ENCODE measurements around the gene EGFL7. TPM values are rescaled to one million over a fixed set of nuclear protein-coding genes. Genes with fewer than 3 reads are reported as not detected.

EGFL7 gene
- total and polyA plus RNA-seq, 2 of the 13 experiments (the other 11 are each of a cell fraction or from before 2014, with no cell fraction given) = 0.20 to 5.1 TPM

DNA sequence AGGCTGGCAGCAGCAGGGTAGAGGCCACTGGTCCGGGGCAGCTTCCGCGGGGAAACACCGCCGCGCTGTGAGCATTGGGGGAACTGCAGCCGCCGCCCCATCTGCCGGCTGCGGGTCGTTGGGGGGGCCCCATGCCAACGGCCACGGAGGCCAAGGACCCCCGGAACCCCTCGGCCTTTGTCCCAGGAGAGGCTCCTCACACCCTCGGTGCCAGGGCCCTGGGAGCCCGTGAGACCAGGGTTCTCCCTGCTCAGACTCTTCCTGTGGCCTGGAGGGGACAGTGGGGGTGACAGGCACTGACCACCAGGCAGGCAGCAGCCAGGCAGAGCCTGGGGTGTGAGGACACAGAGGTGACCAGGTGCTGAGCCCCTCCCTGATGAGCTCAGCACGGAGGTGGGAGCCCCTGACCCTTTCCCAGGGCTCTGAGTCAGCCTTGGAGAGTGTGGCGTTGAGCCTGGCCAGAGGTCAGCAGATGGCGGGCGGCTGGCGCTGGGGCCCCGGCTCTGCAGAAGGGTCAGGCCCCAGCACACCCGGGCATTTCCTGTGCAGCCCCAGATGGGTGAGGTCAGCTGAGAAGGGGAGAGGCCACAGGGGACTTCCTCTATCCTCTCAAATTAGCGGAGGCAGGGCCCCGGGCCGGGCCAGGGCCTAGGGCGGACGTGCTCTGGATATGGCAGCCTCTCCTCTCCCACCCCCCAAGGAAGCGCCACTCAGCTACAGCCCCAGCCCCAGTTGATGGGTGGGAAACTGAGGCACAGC lies 17.9 kb upstream of the EGFL7 start (continued):
- TF ChIP-seq RBFOX2 (IDR thresholded peaks at IDR 0.05; ENCODE audit: low read depth, low read length) (peak; percentile 67), NRL (CRISPR knock-in tag; IDR thresholded peaks at IDR 0.05; ENCODE audit: borderline replicate concordance) (peak; percentile 56; the same call in 1 of the 2 replicates), SIN3B (IDR thresholded peaks at IDR 0.05; ENCODE audit: low read length) (no peak), GZF1 (CRISPR knock-in tag; IDR thresholded peaks at IDR 0.05) (peak; percentile 30; the same call in 1 of the 2 replicates), CBX1 (IDR thresholded peaks at IDR 0.05; ENCODE audit: low read depth) (peak; percentile 43), WIZ (CRISPR knock-in tag; IDR thresholded peaks at IDR 0.05) (0 out of 2 replicates have a peak, but pooled peaks have one; percentile 24), BRCA1 (CRISPR knock-in tag; IDR thresholded peaks at IDR 0.05) (no peak), RNF2 (conservative IDR thresholded peaks at IDR 0.05; ENCODE audit: low read depth) (0 out of 2 replicates have a peak, but pooled peaks have one; percentile 41), XBP1 (CRISPR knock-in tag; IDR thresholded peaks at IDR 0.05) (no peak), PCBP1 (IDR thresholded peaks at IDR 0.05; ENCODE audit: borderline replicate concordance, low read depth, low read length) (no peak), ZNF317 (CRISPR knock-in tag; IDR thresholded peaks at IDR 0.05) (peak; percentile 58; the same call in 1 of the 2 replicates), CREB1 (IDR thresholded peaks at IDR 0.05) (no peak), CREB1 (CRISPR knock-in tag; IDR thresholded peaks at IDR 0.05) (no peak), ZFX (CRISPR knock-in tag; IDR thresholded peaks at IDR 0.05; ENCODE audit: low read depth) (peak; percentile 79), ZNF282 (IDR thresholded peaks at IDR 0.05; ENCODE audit: partially characterized antibody) (no peak), SMARCC2 (IDR thresholded peaks at IDR 0.05) (no peak), ZIK1 (CRISPR knock-in tag; IDR thresholded peaks at IDR 0.05; ENCODE audit: borderline replicate concordance, low read depth) (no peak), YY1 (IDR thresholded peaks at IDR 0.05; ENCODE audit: insufficient read depth, insufficient replicate concordance, low read depth, low read length) (peak; percentile 49), FOSL2 (CRISPR knock-in tag; IDR thresholded peaks at IDR 0.05) (peak; percentile 67)
- TF ChIP-seq, protein P1, sequence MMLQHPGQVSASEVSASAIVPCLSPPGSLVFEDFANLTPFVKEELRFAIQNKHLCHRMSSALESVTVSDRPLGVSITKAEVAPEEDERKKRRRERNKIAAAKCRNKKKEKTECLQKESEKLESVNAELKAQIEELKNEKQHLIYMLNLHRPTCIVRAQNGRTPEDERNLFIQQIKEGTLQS (CRISPR knock-in tag; IDR thresholded peaks at IDR 0.05) = 0 out of 2 replicates have a peak, but pooled peaks have one; percentile 23
- TF ChIP-seq, protein P2, sequence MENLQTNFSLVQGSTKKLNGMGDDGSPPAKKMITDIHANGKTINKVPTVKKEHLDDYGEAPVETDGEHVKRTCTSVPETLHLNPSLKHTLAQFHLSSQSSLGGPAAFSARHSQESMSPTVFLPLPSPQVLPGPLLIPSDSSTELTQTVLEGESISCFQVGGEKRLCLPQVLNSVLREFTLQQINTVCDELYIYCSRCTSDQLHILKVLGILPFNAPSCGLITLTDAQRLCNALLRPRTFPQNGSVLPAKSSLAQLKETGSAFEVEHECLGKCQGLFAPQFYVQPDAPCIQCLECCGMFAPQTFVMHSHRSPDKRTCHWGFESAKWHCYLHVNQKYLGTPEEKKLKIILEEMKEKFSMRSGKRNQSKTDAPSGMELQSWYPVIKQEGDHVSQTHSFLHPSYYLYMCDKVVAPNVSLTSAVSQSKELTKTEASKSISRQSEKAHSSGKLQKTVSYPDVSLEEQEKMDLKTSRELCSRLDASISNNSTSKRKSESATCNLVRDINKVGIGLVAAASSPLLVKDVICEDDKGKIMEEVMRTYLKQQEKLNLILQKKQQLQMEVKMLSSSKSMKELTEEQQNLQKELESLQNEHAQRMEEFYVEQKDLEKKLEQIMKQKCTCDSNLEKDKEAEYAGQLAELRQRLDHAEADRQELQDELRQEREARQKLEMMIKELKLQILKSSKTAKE (CRISPR knock-in tag; IDR thresholded peaks at IDR 0.05; ENCODE audit: borderline replicate concordance) = peak; percentile 71; the same call in 1 of the 2 replicates
- TF ChIP-seq, protein P3, sequence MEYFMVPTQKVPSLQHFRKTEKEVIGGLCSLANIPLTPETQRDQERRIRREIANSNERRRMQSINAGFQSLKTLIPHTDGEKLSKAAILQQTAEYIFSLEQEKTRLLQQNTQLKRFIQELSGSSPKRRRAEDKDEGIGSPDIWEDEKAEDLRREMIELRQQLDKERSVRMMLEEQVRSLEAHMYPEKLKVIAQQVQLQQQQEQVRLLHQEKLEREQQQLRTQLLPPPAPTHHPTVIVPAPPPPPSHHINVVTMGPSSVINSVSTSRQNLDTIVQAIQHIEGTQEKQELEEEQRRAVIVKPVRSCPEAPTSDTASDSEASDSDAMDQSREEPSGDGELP (IDR thresholded peaks at IDR 0.05; ENCODE audit: borderline replicate concordance, low read depth) = peak; percentile 89; the same call in 1 of the 2 replicates
- TF ChIP-seq, protein P4, sequence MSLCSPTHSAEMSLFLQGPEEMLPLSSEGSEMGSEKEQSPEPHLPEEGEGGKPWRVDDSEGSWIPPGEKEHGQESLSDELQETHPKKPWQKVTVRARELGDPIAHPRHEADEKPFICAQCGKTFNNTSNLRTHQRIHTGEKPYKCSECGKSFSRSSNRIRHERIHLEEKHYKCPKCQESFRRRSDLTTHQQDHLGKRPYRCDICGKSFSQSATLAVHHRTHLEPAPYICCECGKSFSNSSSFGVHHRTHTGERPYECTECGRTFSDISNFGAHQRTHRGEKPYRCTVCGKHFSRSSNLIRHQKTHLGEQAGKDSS (CRISPR knock-in tag; IDR thresholded peaks at IDR 0.05; ENCODE audit: borderline replicate concordance, low read depth) = peak; percentile 66; the same call in 1 of the 2 replicates
- TF ChIP-seq, protein P5, sequence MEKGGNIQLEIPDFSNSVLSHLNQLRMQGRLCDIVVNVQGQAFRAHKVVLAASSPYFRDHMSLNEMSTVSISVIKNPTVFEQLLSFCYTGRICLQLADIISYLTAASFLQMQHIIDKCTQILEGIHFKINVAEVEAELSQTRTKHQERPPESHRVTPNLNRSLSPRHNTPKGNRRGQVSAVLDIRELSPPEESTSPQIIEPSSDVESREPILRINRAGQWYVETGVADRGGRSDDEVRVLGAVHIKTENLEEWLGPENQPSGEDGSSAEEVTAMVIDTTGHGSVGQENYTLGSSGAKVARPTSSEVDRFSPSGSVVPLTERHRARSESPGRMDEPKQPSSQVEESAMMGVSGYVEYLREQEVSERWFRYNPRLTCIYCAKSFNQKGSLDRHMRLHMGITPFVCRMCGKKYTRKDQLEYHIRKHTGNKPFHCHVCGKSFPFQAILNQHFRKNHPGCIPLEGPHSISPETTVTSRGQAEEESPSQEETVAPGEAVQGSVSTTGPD (CRISPR knock-in tag; IDR thresholded peaks at IDR 0.05) = peak; percentile 46; the same call in 1 of the 2 replicates
- TF ChIP-seq, protein P6, sequence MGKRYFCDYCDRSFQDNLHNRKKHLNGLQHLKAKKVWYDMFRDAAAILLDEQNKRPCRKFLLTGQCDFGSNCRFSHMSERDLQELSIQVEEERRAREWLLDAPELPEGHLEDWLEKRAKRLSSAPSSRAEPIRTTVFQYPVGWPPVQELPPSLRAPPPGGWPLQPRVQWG (CRISPR knock-in tag; IDR thresholded peaks at IDR 0.05; ENCODE audit: borderline replicate concordance, low read depth) = no peak

Data from HepG2 (cell line).